Type B pancreatic cell (in vitro differentiated cells): ENCODE results near the gene OPRD1. TPM values are rescaled to one million over a fixed set of nuclear protein-coding genes. Genes with fewer than 3 reads are reported as not detected.
"Not testable (repeated sequence)": the region's sequence is repeated elsewhere in the genome, so short reads cannot be mapped to it uniquely, and the experiment has no call there.

Experiments used
- DNase-seq: peaks from one replicate; pipeline ENCODE4 v3.0.0; 2021; ENCODE audit warnings: mixed read lengths; ENCODE audit not compliant: unreplicated experiment; ENCODE audit errors: extremely low spot score
- H3K27ac Mint-ChIP-seq: 2 replicates; pipeline ENCODE4 v1.8.0; 2021; ENCODE audit warnings: mild to moderate bottlenecking, mixed read lengths
- H3K27me3 Mint-ChIP-seq: 2 replicates; pipeline ENCODE4 v1.8.0; 2021; ENCODE audit warnings: mixed read lengths
- H3K36me3 Mint-ChIP-seq: 2 replicates; pipeline ENCODE4 v1.8.0; 2021; ENCODE audit warnings: mixed read lengths
- H3K4me1 Mint-ChIP-seq: one replicate; pipeline ENCODE4 v1.8.0; 2021; ENCODE audit warnings: mixed read lengths; ENCODE audit not compliant: unreplicated experiment
- H3K4me3 Mint-ChIP-seq: 2 replicates; pipeline ENCODE4 v1.8.0; 2021; ENCODE audit warnings: mild to moderate bottlenecking, mixed read lengths
- H3K9me3 Mint-ChIP-seq: 2 replicates; pipeline ENCODE4 v1.8.0; 2021; ENCODE audit warnings: mixed read lengths
- total RNA-seq: library from RNA; stranded (reverse); gene quantifications from 2 replicates; pipeline ENCODE4 v1.2.1, GENCODE V29; 2021; ENCODE audit warnings: low replicate concordance
- TF ChIP-seq, protein P1 (sequence below): fragments of 200-600 bp; sonication (generic); conservative IDR thresholded peaks from 2 replicates; pipeline ENCODE4 v1.5.0; 2021; ENCODE audit warnings: antibody characterized with exemption, mild to moderate bottlenecking

OPRD1 gene
- total RNA-seq, 1 donor from 2014 or later: 1.1 TPM

DNA sequence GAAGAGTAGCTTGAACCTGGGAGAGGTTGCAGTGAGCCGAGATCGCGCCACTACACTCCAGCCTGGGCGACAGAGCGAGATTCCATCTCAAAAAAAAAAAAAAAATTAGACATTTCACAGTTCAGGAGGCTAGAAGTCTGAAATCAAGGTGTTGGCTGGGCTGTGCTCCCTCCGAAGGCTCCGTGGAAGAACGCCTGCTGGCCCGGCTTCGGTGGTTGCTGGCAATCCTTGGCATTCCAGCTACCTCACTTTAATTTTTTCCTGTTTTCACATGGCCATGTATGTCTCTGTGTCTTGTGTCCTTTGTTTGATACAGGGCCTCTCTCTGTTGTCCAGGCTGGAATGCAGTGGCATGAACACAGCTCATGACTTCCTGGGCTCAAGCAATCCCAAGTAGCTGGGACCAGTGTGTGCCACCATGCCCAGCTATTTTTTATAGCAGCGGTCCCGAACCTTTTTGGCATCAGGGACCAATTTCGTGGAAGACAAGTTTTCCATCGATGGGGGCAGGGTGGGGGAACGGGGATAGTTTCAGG lies 24.5 kb downstream of the OPRD1 start:
- no peak for DNase-seq
- Mint-ChIP-seq H3K27me3 (no peaks in the 10 kb centered on the region), H3K4me1 (no peaks in the 10 kb centered on the region), H3K27ac (no peak overlapping the region), H3K4me3 (no peak overlapping the region), H3K9me3 (no peaks in the 10 kb centered on the region), H3K36me3 (no peaks in the 10 kb centered on the region)
- TF ChIP-seq, protein P1, sequence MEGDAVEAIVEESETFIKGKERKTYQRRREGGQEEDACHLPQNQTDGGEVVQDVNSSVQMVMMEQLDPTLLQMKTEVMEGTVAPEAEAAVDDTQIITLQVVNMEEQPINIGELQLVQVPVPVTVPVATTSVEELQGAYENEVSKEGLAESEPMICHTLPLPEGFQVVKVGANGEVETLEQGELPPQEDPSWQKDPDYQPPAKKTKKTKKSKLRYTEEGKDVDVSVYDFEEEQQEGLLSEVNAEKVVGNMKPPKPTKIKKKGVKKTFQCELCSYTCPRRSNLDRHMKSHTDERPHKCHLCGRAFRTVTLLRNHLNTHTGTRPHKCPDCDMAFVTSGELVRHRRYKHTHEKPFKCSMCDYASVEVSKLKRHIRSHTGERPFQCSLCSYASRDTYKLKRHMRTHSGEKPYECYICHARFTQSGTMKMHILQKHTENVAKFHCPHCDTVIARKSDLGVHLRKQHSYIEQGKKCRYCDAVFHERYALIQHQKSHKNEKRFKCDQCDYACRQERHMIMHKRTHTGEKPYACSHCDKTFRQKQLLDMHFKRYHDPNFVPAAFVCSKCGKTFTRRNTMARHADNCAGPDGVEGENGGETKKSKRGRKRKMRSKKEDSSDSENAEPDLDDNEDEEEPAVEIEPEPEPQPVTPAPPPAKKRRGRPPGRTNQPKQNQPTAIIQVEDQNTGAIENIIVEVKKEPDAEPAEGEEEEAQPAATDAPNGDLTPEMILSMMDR: no peak

- TF ChIP-seq, protein P1: no peak
- H3K9me3 Mint-ChIP-seq: no peaks in the 10 kb centered on the region
- no peaks in the 10 kb centered on the region for H3K27me3 Mint-ChIP-seq
- H3K4me1 Mint-ChIP-seq: no peaks in the 10 kb centered on the region
- no peak overlapping the region for H3K4me3 Mint-ChIP-seq
- no peak for DNase-seq
- no peak overlapping the region for H3K27ac Mint-ChIP-seq
- H3K36me3 Mint-ChIP-seq: no peaks in the 10 kb centered on the region
These were observed 29.1 kb downstream of the OPRD1 start for GRCh38 chr1:28840928-28841544.

GRCh38 chr1:28845786-28846543 lies 34.0 kb downstream of the OPRD1 start:
- H3K9me3 Mint-ChIP-seq: no peaks in the 10 kb centered on the region
- no peak overlapping the region for H3K27ac Mint-ChIP-seq
- peaks cover 10% of the 10 kb centered on the region for H3K4me1 Mint-ChIP-seq
- H3K27me3 Mint-ChIP-seq: no peaks in the 10 kb centered on the region
- H3K4me3 Mint-ChIP-seq: no peak overlapping the region
- TF ChIP-seq, protein P1: no peak
- DNase-seq: no peak
- H3K36me3 Mint-ChIP-seq: no peaks in the 10 kb centered on the region

GRCh38 chr1:28847207-28847606 lies 35.2 kb downstream of the OPRD1 start:
- not testable (repeated sequence) for H3K36me3 Mint-ChIP-seq, DNase-seq, H3K4me1 Mint-ChIP-seq, H3K27me3 Mint-ChIP-seq, H3K4me3 Mint-ChIP-seq, H3K9me3 Mint-ChIP-seq, H3K27ac Mint-ChIP-seq

GRCh38 chr1:28848416-28848815 lies 36.4 kb downstream of the OPRD1 start:
- DNase-seq: no peak
- no peaks in the 10 kb centered on the region for H3K36me3 Mint-ChIP-seq
- H3K27me3 Mint-ChIP-seq: no peaks in the 10 kb centered on the region
- no peak overlapping the region for H3K4me3 Mint-ChIP-seq
- TF ChIP-seq, protein P1: no peak
- H3K27ac Mint-ChIP-seq: no peak overlapping the region
- H3K9me3 Mint-ChIP-seq: no peaks in the 10 kb centered on the region
- peaks cover 10% of the 10 kb centered on the region for H3K4me1 Mint-ChIP-seq

DNA sequence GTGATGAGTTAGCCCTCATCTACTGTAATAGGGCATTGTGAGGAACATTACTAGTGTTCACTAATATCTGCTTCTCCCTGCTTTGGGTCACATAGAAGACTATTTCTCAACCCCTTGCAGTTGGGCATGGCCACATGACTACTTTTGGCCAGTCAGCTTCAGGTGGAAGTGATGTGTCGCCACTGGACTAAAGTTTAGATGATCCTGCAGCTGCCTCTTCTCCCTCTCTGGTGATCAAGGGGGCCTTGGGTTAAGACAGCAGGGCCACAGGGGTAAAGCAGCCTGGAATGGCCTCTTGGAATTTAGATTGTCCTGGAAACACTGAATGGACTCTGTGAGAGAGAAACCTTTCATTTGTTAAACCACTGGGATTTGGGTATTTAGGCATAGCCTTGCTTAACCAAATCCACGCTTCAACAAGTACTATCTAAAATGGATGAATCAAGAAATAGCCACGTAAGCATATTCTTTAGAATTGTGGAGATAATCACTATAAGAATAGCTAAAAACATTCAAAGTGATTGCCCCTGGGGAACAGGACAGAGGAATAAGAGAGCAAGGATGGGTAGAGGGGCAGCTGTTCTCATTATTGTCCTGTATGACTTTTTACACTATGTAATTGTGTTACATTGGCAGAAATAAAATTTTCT lies 41.2 kb downstream of the OPRD1 start:
- Mint-ChIP-seq H3K9me3 (no peaks in the 10 kb centered on the region), H3K27ac (no peak overlapping the region)
- TF ChIP-seq, protein P1: no peak

GRCh38 chr1:28854406-28854805 lies 42.4 kb downstream of the OPRD1 start:
- H3K4me3 Mint-ChIP-seq, DNase-seq, H3K9me3 Mint-ChIP-seq, H3K27me3 Mint-ChIP-seq, H3K36me3 Mint-ChIP-seq, H3K27ac Mint-ChIP-seq: not testable (repeated sequence)
- peaks cover 19% of the 10 kb centered on the region for H3K4me1 Mint-ChIP-seq

More for the DNA sequence above, 41.2 kb downstream of the OPRD1 start:
- Mint-ChIP-seq H3K27me3 (peaks cover 4% of the 10 kb centered on the region), H3K36me3 (no peaks in the 10 kb centered on the region), H3K4me3 (no peak overlapping the region), H3K4me1 (peaks cover 22% of the 10 kb centered on the region)
- DNase-seq: no peak
